Measurements from ENCODE around the gene KIF5C. TPM values are rescaled to one million over a fixed set of nuclear protein-coding genes. Genes with fewer than 3 reads are reported as not detected.

Gene KIF5C
- total RNA-seq, 1 donor from 2014 or later: 0.49 TPM

DNA sequence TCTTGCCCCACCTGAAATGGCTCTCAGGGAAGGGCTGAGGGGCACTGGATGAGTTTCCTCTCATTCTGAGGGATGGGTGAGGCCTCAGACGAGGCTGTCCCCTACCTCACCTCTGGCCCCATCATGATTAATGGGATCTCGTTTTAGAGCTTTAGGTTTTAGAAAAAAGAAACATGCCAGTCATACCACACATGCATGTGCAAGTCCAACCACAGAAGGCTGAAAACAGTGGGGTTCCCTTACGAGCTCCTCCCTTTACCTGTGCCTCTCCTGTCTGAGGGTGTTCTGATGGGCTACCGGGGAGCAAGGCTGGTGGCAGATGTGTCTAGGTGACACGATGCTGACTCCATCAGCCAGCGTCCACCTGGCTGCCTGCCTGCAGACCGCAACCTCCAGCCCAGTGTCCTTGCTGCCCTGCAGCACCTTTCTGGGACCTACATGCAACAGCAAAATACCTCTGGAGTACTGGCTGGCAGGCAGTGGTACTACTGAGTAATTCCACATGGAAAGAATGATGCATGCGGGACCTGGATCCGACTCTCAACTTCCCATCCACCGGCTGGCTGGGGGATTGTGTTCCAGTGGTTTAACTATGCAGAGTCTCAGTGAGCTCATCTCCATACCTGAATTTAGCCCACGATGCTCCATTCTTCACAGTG is 154.4 kb downstream of the KIF5C start:
- no peak for DNase-seq
- TF ChIP-seq, protein P1, sequence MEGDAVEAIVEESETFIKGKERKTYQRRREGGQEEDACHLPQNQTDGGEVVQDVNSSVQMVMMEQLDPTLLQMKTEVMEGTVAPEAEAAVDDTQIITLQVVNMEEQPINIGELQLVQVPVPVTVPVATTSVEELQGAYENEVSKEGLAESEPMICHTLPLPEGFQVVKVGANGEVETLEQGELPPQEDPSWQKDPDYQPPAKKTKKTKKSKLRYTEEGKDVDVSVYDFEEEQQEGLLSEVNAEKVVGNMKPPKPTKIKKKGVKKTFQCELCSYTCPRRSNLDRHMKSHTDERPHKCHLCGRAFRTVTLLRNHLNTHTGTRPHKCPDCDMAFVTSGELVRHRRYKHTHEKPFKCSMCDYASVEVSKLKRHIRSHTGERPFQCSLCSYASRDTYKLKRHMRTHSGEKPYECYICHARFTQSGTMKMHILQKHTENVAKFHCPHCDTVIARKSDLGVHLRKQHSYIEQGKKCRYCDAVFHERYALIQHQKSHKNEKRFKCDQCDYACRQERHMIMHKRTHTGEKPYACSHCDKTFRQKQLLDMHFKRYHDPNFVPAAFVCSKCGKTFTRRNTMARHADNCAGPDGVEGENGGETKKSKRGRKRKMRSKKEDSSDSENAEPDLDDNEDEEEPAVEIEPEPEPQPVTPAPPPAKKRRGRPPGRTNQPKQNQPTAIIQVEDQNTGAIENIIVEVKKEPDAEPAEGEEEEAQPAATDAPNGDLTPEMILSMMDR (IDR thresholded peaks at IDR 0.05): no peak
- no peak overlapping the region for H3K27ac ChIP-seq
- H3K27me3 ChIP-seq: peaks cover 8% of the 10 kb centered on the region
- no peaks in the 10 kb centered on the region for H3K4me1 ChIP-seq
- ATAC-seq: no peak
- H3K36me3 ChIP-seq: no peaks in the 10 kb centered on the region
- no peaks in the 10 kb centered on the region for H3K9me3 ChIP-seq
- H3K4me3 ChIP-seq: no peak overlapping the region
- intact Hi-C loops (cut with DNase I): no loop called here

DNA sequence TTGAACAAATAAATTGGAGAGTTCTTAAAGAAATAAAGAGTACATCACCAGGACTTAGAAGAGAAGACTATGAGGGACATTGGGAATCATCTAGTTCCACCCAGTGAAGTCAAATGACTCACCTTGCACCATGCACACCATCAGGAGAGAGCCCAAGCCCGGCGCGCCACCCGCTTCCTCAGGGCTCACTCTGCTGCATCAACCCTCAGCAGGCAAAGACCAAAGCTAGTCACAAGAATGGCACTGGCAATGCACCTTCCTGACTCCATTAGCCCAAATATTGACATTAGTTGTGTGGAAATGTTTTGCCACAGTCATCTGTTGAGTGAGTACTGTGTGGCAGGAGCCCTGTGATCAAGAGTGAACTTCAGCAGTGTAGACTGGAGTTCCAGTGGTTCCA is 156.4 kb downstream of the KIF5C start:
- H3K27ac ChIP-seq: no peak overlapping the region
- H3K27me3 ChIP-seq: peaks cover 9% of the 10 kb centered on the region
- no peak overlapping the region for H3K4me3 ChIP-seq
- DNase-seq (no peak), ATAC-seq (no peak)
- intact Hi-C loops (cut with DNase I): no loop called here
- H3K36me3 ChIP-seq: no peaks in the 10 kb centered on the region
- TF ChIP-seq, protein P1 (IDR thresholded peaks at IDR 0.05): no peak
- no peaks in the 10 kb centered on the region for H3K9me3 ChIP-seq
- no peaks in the 10 kb centered on the region for H3K4me1 ChIP-seq

GRCh38 chr2:149033716-149034115 is 158.7 kb downstream of the KIF5C start:
- H3K4me3 ChIP-seq: no peak overlapping the region
- intact Hi-C loops (cut with DNase I): no loop called here
- H3K27ac ChIP-seq: no peak overlapping the region
- DNase-seq (no peak), ATAC-seq (no peak)
- H3K27me3 ChIP-seq: peaks cover 22% of the 10 kb centered on the region
- TF ChIP-seq, protein P1 (IDR thresholded peaks at IDR 0.05): no peak
- no peaks in the 10 kb centered on the region for H3K4me1 ChIP-seq
- H3K9me3 ChIP-seq: no peaks in the 10 kb centered on the region
- H3K36me3 ChIP-seq: no peaks in the 10 kb centered on the region

GRCh38 chr2:149034406-149034805 is 159.4 kb downstream of the KIF5C start:
- Histone ChIP-seq H3K4me3 (no peak overlapping the region), H3K36me3 (no peaks in the 10 kb centered on the region), H3K9me3 (no peaks in the 10 kb centered on the region), H3K4me1 (no peaks in the 10 kb centered on the region), H3K27me3 (peaks cover 27% of the 10 kb centered on the region), H3K27ac (no peak overlapping the region)
- TF ChIP-seq, protein P1 (IDR thresholded peaks at IDR 0.05): no peak
- intact Hi-C loops (cut with DNase I): no loop called here
- DNase-seq (no peak), ATAC-seq (no peak)

- Histone ChIP-seq H3K4me3 (no peak overlapping the region), H3K27ac (no peak overlapping the region), H3K9me3 (no peaks in the 10 kb centered on the region), H3K36me3 (no peaks in the 10 kb centered on the region), H3K27me3 (peaks cover 27% of the 10 kb centered on the region), H3K4me1 (no peaks in the 10 kb centered on the region)
- no peak for ATAC-seq
- TF ChIP-seq, protein P1 (IDR thresholded peaks at IDR 0.05): no peak
- intact Hi-C loops (cut with DNase I): no loop called here
- no peak for DNase-seq
Measured at GRCh38 chr2:149036507-149037293, 161.7 kb downstream of the KIF5C start.
